ENCODE data around the gene ESRRG. TPM values are rescaled to one million over a fixed set of nuclear protein-coding genes. Genes with fewer than 3 reads are reported as not detected.

Gene ESRRG
- total RNA-seq, 2 donors from 2014 or later: 5.1 to 6.7 TPM

DNA sequence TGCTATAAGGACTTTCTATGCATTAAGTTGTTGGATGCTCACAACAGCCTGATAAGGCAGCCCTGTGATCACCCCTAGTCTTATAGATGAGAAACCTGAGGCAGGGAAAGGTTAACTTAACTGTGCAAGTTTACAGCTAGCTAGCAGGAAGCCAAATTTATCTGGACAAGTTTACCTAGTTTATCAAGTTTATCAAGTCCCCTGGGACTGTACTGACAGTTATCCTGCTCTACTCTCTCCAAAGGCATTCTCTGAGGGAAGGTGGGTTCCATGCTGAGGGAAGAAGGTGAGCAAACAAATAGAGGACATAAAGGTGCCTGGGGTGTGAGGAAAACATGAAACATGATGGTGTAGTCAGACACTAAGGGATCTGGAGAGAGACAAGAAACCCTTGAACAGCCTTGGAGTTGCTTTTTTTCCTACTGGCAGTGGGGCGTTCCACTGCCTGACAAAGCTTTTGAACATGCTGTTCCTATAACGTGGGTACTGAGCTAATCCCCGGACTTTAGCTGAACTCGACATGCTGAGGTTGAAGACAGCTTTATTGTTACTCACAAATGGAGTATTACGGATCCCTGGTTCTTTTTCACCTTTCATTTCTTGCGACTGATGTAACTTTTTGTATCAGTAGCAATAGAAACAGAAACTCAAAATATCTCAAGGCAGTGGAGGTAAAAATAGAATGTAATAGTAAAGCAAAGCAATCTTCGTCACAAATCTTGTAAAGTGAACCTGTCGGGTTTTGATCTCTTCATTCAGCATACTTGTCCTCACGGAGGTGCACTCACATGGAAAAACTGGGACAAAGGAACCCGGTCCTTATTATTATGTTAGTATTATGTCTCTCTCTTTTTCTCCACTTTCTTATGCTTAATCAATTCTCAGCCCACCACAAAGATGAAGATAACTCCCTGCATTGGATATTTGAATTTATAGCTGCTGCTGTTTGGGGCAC is 42.4 kb upstream of the ESRRG start:
- Mint-ChIP-seq H3K4me3 (no peak overlapping the region), H3K4me1 (peaks cover 49% of the 10 kb centered on the region), H3K27me3 (ENCODE audit: insufficient read depth) (no peaks in the 10 kb centered on the region), H3K9me3 (no peaks in the 10 kb centered on the region), H3K36me3 (ENCODE audit: low read depth) (no peaks in the 10 kb centered on the region), H3K27ac (peak overlapping the region; percentile 31)
- peak; percentile 49 for DNase-seq
- no peak overlapping the region for H3K9ac ChIP-seq (ENCODE audit: extremely low read depth, low read length, poor library complexity, severe bottlenecking)
- no peak overlapping the region for H3K27ac ChIP-seq (ENCODE audit: low read depth, low read length)
- H3K36me3 ChIP-seq (ENCODE audit: control insufficient read depth, insufficient read depth, low read length): no peaks in the 10 kb centered on the region
- 84 to 87% methylated on average over 5 to 10 of the region's 10 CpGs for WGBS, 2 experiments (ENCODE audit: insufficient coverage in 1 of 2, insufficient read length in 1 of 2)
- H3K4me1 ChIP-seq (ENCODE audit: control insufficient read depth, insufficient read depth, low read length): peaks cover 8% of the 10 kb centered on the region
- H3K9me3 ChIP-seq (ENCODE audit: control insufficient read depth, low read length): no peaks in the 10 kb centered on the region
- H3K4me3 ChIP-seq (ENCODE audit: low read length): no peak overlapping the region
- TF ChIP-seq, protein P1, sequence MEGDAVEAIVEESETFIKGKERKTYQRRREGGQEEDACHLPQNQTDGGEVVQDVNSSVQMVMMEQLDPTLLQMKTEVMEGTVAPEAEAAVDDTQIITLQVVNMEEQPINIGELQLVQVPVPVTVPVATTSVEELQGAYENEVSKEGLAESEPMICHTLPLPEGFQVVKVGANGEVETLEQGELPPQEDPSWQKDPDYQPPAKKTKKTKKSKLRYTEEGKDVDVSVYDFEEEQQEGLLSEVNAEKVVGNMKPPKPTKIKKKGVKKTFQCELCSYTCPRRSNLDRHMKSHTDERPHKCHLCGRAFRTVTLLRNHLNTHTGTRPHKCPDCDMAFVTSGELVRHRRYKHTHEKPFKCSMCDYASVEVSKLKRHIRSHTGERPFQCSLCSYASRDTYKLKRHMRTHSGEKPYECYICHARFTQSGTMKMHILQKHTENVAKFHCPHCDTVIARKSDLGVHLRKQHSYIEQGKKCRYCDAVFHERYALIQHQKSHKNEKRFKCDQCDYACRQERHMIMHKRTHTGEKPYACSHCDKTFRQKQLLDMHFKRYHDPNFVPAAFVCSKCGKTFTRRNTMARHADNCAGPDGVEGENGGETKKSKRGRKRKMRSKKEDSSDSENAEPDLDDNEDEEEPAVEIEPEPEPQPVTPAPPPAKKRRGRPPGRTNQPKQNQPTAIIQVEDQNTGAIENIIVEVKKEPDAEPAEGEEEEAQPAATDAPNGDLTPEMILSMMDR (conservative IDR thresholded peaks at IDR 0.05): no peak
- H3K27me3 ChIP-seq (ENCODE audit: control insufficient read depth, insufficient read depth, low read length, poor library complexity, severe bottlenecking): no peaks in the 10 kb centered on the region

DNA sequence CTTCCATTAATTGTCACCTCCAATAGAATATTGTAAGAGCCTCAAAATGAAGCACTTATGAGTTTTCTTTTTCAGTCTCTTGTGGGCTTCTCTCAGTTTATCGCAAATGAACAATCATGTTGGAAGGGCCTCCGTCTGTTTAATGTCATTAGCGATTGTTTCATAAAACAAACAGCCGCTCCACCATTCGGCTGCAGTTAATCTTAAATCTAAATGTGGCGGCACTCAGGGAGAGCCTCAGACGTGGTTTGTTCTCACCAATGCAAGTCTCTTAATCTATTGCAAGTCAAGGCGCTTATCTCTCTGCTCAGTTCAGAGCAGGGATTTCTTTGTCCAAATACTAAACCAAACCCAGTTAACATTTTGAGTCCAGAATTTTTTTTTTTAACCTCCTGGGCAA is 34.9 kb upstream of the ESRRG start:
- Histone ChIP-seq H3K36me3 (ENCODE audit: control insufficient read depth, insufficient read depth, low read length) (no peaks in the 10 kb centered on the region), H3K27me3 (ENCODE audit: control insufficient read depth, insufficient read depth, low read length, poor library complexity, severe bottlenecking) (no peaks in the 10 kb centered on the region), H3K9me3 (ENCODE audit: control insufficient read depth, low read length) (no peaks in the 10 kb centered on the region), H3K9ac (ENCODE audit: extremely low read depth, low read length, poor library complexity, severe bottlenecking) (no peak overlapping the region), H3K27ac (ENCODE audit: low read depth, low read length) (no peak overlapping the region), H3K4me1 (ENCODE audit: control insufficient read depth, insufficient read depth, low read length) (peaks cover 28% of the 10 kb centered on the region), H3K4me3 (ENCODE audit: low read length) (peak overlapping the region; percentile 43)
- Mint-ChIP-seq H3K36me3 (ENCODE audit: low read depth) (no peaks in the 10 kb centered on the region), H3K27me3 (ENCODE audit: insufficient read depth) (no peaks in the 10 kb centered on the region), H3K4me3 (no peak overlapping the region), H3K9me3 (no peaks in the 10 kb centered on the region), H3K4me1 (peaks cover 60% of the 10 kb centered on the region), H3K27ac (peak overlapping the region; percentile 67)
- TF ChIP-seq, protein P1 (conservative IDR thresholded peaks at IDR 0.05): no peak
- 53 to 80% methylated on average over 8 of the region's 8 CpGs for WGBS, 2 experiments (ENCODE audit: insufficient coverage in 1 of 2, insufficient read length in 1 of 2)
- DNase-seq: no peak

DNA sequence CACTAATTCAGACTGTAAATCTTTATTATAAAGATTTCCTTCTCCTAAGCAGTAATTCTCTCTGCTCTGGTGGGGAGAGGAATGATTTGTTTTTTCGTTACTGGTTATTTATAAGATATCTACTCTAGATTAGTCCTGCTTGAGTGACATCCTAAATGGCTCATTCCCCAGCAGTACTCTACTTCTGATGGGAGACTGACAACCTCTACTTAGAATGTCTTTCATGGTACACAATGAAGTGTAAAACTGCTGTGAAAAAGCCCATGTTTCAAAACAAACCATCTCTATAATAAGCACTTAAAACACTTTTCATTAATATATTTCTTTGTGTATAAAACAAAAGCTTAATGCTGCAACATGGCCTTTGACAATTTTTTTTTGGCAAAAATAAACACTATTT is 33.9 kb upstream of the ESRRG start:
- DNase-seq: no peak
- Histone ChIP-seq H3K4me3 (ENCODE audit: low read length) (peak overlapping the region; percentile 43), H3K27me3 (ENCODE audit: control insufficient read depth, insufficient read depth, low read length, poor library complexity, severe bottlenecking) (no peaks in the 10 kb centered on the region), H3K4me1 (ENCODE audit: control insufficient read depth, insufficient read depth, low read length) (peaks cover 28% of the 10 kb centered on the region), H3K9me3 (ENCODE audit: control insufficient read depth, low read length) (no peaks in the 10 kb centered on the region), H3K36me3 (ENCODE audit: control insufficient read depth, insufficient read depth, low read length) (no peaks in the 10 kb centered on the region), H3K27ac (ENCODE audit: low read depth, low read length) (no peak overlapping the region), H3K9ac (ENCODE audit: extremely low read depth, low read length, poor library complexity, severe bottlenecking) (no peak overlapping the region)
- Mint-ChIP-seq H3K9me3 (no peaks in the 10 kb centered on the region), H3K27me3 (ENCODE audit: insufficient read depth) (peaks cover 3% of the 10 kb centered on the region), H3K4me1 (peaks cover 60% of the 10 kb centered on the region), H3K4me3 (no peak overlapping the region), H3K27ac (no peak overlapping the region), H3K36me3 (ENCODE audit: low read depth) (no peaks in the 10 kb centered on the region)
- TF ChIP-seq, protein P1 (conservative IDR thresholded peaks at IDR 0.05): no peak
- no CpG with 5 or more reads among the region's 1 CpG for WGBS, 2 experiments (ENCODE audit: insufficient coverage in 1 of 2, insufficient read length in 1 of 2)

Data from endodermal cell (in vitro differentiated cells).